ENCODE data around the gene DNAAF5.

DNA sequence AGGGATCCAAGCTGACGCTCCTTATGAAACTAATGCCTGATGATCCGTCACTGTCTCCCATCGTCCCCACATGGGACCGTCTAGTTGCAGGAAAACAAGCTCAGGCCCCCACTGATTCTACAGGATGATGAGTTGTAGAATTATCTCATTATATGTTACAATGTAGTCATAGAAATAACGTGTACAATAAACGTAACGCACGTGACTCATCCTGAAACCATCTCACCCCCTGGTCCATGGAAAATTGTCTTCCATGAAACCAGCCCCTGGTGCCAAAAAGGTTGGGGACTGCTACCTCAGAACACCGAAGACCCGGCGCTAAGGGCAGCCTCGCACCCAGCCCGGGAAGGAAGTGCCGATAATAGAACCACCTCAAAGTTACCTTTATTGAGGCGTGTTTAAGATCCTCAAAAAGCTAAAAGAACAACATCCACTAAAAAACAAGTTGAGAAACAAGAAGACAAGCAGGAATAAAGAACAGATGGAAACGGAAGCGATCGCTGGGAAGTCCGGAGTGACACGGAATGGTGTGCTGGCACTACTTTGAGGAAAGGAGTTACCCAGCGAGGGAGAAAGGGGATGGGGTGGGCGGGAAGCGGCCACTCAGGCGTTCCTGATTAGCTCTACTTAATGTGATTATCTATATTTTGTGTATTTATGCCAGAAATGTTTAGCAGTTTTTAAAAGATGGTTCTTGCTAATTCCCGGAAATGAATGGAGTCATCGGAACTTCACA lies 50.7 kb downstream of the DNAAF5 start:
- TF ChIP-seq, protein P1, sequence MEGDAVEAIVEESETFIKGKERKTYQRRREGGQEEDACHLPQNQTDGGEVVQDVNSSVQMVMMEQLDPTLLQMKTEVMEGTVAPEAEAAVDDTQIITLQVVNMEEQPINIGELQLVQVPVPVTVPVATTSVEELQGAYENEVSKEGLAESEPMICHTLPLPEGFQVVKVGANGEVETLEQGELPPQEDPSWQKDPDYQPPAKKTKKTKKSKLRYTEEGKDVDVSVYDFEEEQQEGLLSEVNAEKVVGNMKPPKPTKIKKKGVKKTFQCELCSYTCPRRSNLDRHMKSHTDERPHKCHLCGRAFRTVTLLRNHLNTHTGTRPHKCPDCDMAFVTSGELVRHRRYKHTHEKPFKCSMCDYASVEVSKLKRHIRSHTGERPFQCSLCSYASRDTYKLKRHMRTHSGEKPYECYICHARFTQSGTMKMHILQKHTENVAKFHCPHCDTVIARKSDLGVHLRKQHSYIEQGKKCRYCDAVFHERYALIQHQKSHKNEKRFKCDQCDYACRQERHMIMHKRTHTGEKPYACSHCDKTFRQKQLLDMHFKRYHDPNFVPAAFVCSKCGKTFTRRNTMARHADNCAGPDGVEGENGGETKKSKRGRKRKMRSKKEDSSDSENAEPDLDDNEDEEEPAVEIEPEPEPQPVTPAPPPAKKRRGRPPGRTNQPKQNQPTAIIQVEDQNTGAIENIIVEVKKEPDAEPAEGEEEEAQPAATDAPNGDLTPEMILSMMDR (IDR thresholded peaks at IDR 0.05), result no peak
- TF ChIP-seq POLR2AphosphoS5 (IDR thresholded peaks at IDR 0.05) (no peak), POLR2A (IDR thresholded peaks at IDR 0.05) (no peak)
